ENCODE measurements around the gene CADM2. TPM values are rescaled to one million over a fixed set of nuclear protein-coding genes. Genes with fewer than 3 reads are reported as not detected.

CADM2 gene
- polyA plus RNA-seq, 1 donor from 2014 or later: 4.5 TPM

- H3K27me3 ChIP-seq (ENCODE audit: insufficient read depth, low read depth, low read length): no peaks in the 10 kb centered on the region
These were observed 693.6 kb downstream of the CADM2 start for GRCh38 chr3:85652360-85652759.

GRCh38 chr3:85660451-85660850, 701.7 kb downstream of the CADM2 start:
- no peaks in the 10 kb centered on the region for H3K9me2 ChIP-seq (ENCODE audit: insufficient read depth, low read length)
- no peaks in the 10 kb centered on the region for H3F3A ChIP-seq (ENCODE audit: insufficient read depth, low read length, poor library complexity, severe bottlenecking)
- H3K79me2 ChIP-seq (replicated peaks; ENCODE audit: insufficient read depth, low read length): no peaks in the 10 kb centered on the region
- no peak overlapping the region for H3K4me3 ChIP-seq (ENCODE audit: low read length)
- H3K9me3 ChIP-seq (ENCODE audit: low read length): no peaks in the 10 kb centered on the region
- no peak overlapping the region for H3K4me2 ChIP-seq (ENCODE audit: low read length)
- no peaks in the 10 kb centered on the region for H3K36me3 ChIP-seq (ENCODE audit: insufficient read depth, low read length)
- no peak overlapping the region for H3K9ac ChIP-seq (ENCODE audit: low read length)
- no peaks in the 10 kb centered on the region for H4K20me1 ChIP-seq (ENCODE audit: insufficient read depth)
- no peak overlapping the region for H2AFZ ChIP-seq (ENCODE audit: low read depth, low read length)
- H3K27ac ChIP-seq (ENCODE audit: low read length): no peak overlapping the region
- H3K27me3 ChIP-seq (ENCODE audit: insufficient read depth, low read depth, low read length): no peaks in the 10 kb centered on the region
- TF ChIP-seq MXI1 (conservative IDR thresholded peaks at IDR 0.05; ENCODE audit: poor library complexity, severe bottlenecking) (no peak), EZH2 (IDR thresholded peaks at IDR 0.05; ENCODE audit: borderline replicate concordance, insufficient read depth, low read length, poor library complexity, severe bottlenecking) (no peak), RAD21 (conservative IDR thresholded peaks at IDR 0.05) (no peak), EP300 (conservative IDR thresholded peaks at IDR 0.05; ENCODE audit: poor library complexity, severe bottlenecking) (no peak), REST (IDR thresholded peaks at IDR 0.05; ENCODE audit: borderline replicate concordance) (no peak), TAF1 (IDR thresholded peaks at IDR 0.05; ENCODE audit: low read depth) (no peak), POLR2AphosphoS5 (IDR thresholded peaks at IDR 0.05) (no peak), SMC3 (conservative IDR thresholded peaks at IDR 0.05; ENCODE audit: poor library complexity) (no peak)

More at GRCh38 chr3:85652360-85652759, 693.6 kb downstream of the CADM2 start:
- no peak overlapping the region for H3K4me2 ChIP-seq (ENCODE audit: low read length)
- no peak overlapping the region for H3K4me3 ChIP-seq (ENCODE audit: low read length)
- H3F3A ChIP-seq (ENCODE audit: insufficient read depth, low read length, poor library complexity, severe bottlenecking): no peaks in the 10 kb centered on the region
- H2AFZ ChIP-seq (ENCODE audit: low read depth, low read length): no peak overlapping the region
- TF ChIP-seq EZH2 (IDR thresholded peaks at IDR 0.05; ENCODE audit: borderline replicate concordance, insufficient read depth, low read length, poor library complexity, severe bottlenecking): no peak
- no peak for TF ChIP-seq TAF1 (IDR thresholded peaks at IDR 0.05; ENCODE audit: low read depth)
- TF ChIP-seq SMC3 (conservative IDR thresholded peaks at IDR 0.05; ENCODE audit: poor library complexity): no peak
- TF ChIP-seq POLR2AphosphoS5 (IDR thresholded peaks at IDR 0.05): no peak
- TF ChIP-seq EP300 (conservative IDR thresholded peaks at IDR 0.05; ENCODE audit: poor library complexity, severe bottlenecking): no peak
- no peak for TF ChIP-seq CTCF (IDR thresholded peaks at IDR 0.05; ENCODE audit: poor library complexity, severe bottlenecking)
- TF ChIP-seq REST (IDR thresholded peaks at IDR 0.05; ENCODE audit: borderline replicate concordance): no peak
- no peak for TF ChIP-seq RAD21 (conservative IDR thresholded peaks at IDR 0.05)
- TF ChIP-seq MXI1 (conservative IDR thresholded peaks at IDR 0.05; ENCODE audit: poor library complexity, severe bottlenecking): no peak
- H3K9me2 ChIP-seq (ENCODE audit: insufficient read depth, low read length): no peaks in the 10 kb centered on the region
- H3K36me3 ChIP-seq (ENCODE audit: insufficient read depth, low read length): no peaks in the 10 kb centered on the region
- H3K79me2 ChIP-seq (replicated peaks; ENCODE audit: insufficient read depth, low read length): no peaks in the 10 kb centered on the region
- H3K9me3 ChIP-seq (ENCODE audit: low read length): no peaks in the 10 kb centered on the region
- H3K9ac ChIP-seq (ENCODE audit: low read length): no peak overlapping the region
- H4K20me1 ChIP-seq (ENCODE audit: insufficient read depth): no peaks in the 10 kb centered on the region
- no peak overlapping the region for H3K27ac ChIP-seq (ENCODE audit: low read length)

All from neural cell (in vitro differentiated cells).